ENCODE results near the gene RERG.
A peak's percentile ranks its signal among the peaks of the same experiment; 100 is the strongest.

The RERG gene

GRCh38 chr12:15220915-15221885 is at the start of gene RERG:
Gene RERG (minus strand): TSS chr12:15221417. CDS start chr12:15217489, 3,928 bp downstream.
- no peaks in the 10 kb centered on the region; the same call in 1 of the 2 replicates for H3K9me3 ChIP-seq (ENCODE audit: insufficient read depth, low read length)
- H3K9ac ChIP-seq (ENCODE audit: low read length) = no peak within 1 kb of the TSS
- H3K9me2 ChIP-seq (replicated peaks; ENCODE audit: insufficient read depth, low read length) = no peaks in the 10 kb centered on the region
- H3K27ac ChIP-seq (ENCODE audit: low read depth, low read length) = no peak within 1 kb of the TSS
- H3K79me2 ChIP-seq (ENCODE audit: insufficient read depth, low read length) = no peaks in the 10 kb centered on the region
- no peak within 1 kb of the TSS for H3K4me2 ChIP-seq (ENCODE audit: low read depth, low read length, poor library complexity, severe bottlenecking)
- H3K27me3 ChIP-seq (ENCODE audit: low read length) = no peaks in the 10 kb centered on the region
- H4K20me1 ChIP-seq (ENCODE audit: low read depth, low read length) = no peaks in the 10 kb centered on the region
- H3K4me3 ChIP-seq (ENCODE audit: insufficient read depth, low read length, poor library complexity, severe bottlenecking) = no peak within 1 kb of the TSS
- no peak within 1 kb of the TSS for H2AFZ ChIP-seq (ENCODE audit: low read depth, low read length, severe bottlenecking)
- no peaks in the 10 kb centered on the region for H3K36me3 ChIP-seq (ENCODE audit: low read length)
- TF ChIP-seq EZH2phosphoT487 (conservative IDR thresholded peaks at IDR 0.05; ENCODE audit: low read length) = no peak
- TF ChIP-seq, protein P1, sequence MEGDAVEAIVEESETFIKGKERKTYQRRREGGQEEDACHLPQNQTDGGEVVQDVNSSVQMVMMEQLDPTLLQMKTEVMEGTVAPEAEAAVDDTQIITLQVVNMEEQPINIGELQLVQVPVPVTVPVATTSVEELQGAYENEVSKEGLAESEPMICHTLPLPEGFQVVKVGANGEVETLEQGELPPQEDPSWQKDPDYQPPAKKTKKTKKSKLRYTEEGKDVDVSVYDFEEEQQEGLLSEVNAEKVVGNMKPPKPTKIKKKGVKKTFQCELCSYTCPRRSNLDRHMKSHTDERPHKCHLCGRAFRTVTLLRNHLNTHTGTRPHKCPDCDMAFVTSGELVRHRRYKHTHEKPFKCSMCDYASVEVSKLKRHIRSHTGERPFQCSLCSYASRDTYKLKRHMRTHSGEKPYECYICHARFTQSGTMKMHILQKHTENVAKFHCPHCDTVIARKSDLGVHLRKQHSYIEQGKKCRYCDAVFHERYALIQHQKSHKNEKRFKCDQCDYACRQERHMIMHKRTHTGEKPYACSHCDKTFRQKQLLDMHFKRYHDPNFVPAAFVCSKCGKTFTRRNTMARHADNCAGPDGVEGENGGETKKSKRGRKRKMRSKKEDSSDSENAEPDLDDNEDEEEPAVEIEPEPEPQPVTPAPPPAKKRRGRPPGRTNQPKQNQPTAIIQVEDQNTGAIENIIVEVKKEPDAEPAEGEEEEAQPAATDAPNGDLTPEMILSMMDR (IDR thresholded peaks at IDR 0.05; ENCODE audit: insufficient read depth, low read length, poor library complexity, severe bottlenecking) = peak; percentile 37
- H3F3A ChIP-seq (ENCODE audit: insufficient read depth) = no peaks in the 10 kb centered on the region

DNA sequence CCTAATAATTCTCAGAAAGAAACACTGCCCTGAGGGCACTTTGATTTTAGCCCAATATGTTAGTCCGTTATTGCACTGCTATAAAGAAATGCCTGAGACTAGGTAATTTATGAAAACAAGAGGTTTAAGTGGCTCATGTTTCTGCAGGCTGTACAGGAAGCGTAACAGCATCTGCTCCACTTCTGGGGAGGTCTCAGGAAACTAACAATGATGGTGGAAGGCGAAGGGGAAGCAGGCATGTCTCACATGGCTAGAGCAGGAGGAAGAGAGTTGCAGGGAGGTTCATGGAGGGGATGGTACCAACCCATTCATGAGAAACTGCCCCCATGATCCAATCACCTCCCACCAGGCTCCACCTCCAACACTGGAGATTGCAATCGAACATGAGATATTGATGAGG is 49.4 kb upstream of the RERG start:
- no peaks in the 10 kb centered on the region for H4K20me1 ChIP-seq (ENCODE audit: low read depth, low read length)
- H2AFZ ChIP-seq (ENCODE audit: low read depth, low read length, severe bottlenecking) = no peak overlapping the region
- H3K79me2 ChIP-seq (ENCODE audit: insufficient read depth, low read length) = no peaks in the 10 kb centered on the region
- no peak overlapping the region for H3K4me2 ChIP-seq (ENCODE audit: low read depth, low read length, poor library complexity, severe bottlenecking)
- H3K27me3 ChIP-seq (ENCODE audit: low read length) = no peaks in the 10 kb centered on the region
- no peaks in the 10 kb centered on the region; the same call in 1 of the 2 replicates for H3F3A ChIP-seq (ENCODE audit: insufficient read depth)
- TF ChIP-seq, protein P1 (IDR thresholded peaks at IDR 0.05; ENCODE audit: insufficient read depth, low read length, poor library complexity, severe bottlenecking) = no peak
- TF ChIP-seq EZH2phosphoT487 (conservative IDR thresholded peaks at IDR 0.05; ENCODE audit: low read length) = no peak
- H3K27ac ChIP-seq (ENCODE audit: low read depth, low read length) = no peak overlapping the region
- no peak overlapping the region for H3K4me3 ChIP-seq (ENCODE audit: insufficient read depth, low read length, poor library complexity, severe bottlenecking)
- no peaks in the 10 kb centered on the region for H3K36me3 ChIP-seq (ENCODE audit: low read length)
- no peaks in the 10 kb centered on the region for H3K9me3 ChIP-seq (ENCODE audit: insufficient read depth, low read length)
- H3K9ac ChIP-seq (ENCODE audit: low read length) = no peak overlapping the region
- no peaks in the 10 kb centered on the region for H3K9me2 ChIP-seq (replicated peaks; ENCODE audit: insufficient read depth, low read length)

GRCh38 chr12:15268927-15269552 is 47.8 kb upstream of the RERG start:
- Histone ChIP-seq H2AFZ (ENCODE audit: low read depth, low read length, severe bottlenecking) (no peak overlapping the region), H3F3A (ENCODE audit: insufficient read depth) (no peaks in the 10 kb centered on the region), H3K79me2 (ENCODE audit: insufficient read depth, low read length) (no peaks in the 10 kb centered on the region), H3K4me3 (ENCODE audit: insufficient read depth, low read length, poor library complexity, severe bottlenecking) (no peak overlapping the region), H3K27me3 (ENCODE audit: low read length) (no peaks in the 10 kb centered on the region), H3K36me3 (ENCODE audit: low read length) (no peaks in the 10 kb centered on the region), H3K9ac (ENCODE audit: low read length) (no peak overlapping the region), H3K27ac (ENCODE audit: low read depth, low read length) (no peak overlapping the region), H3K4me2 (ENCODE audit: low read depth, low read length, poor library complexity, severe bottlenecking) (no peak overlapping the region), H4K20me1 (ENCODE audit: low read depth, low read length) (no peaks in the 10 kb centered on the region), H3K9me2 (replicated peaks; ENCODE audit: insufficient read depth, low read length) (no peaks in the 10 kb centered on the region), H3K9me3 (ENCODE audit: insufficient read depth, low read length) (no peaks in the 10 kb centered on the region)
- TF ChIP-seq, protein P1 (IDR thresholded peaks at IDR 0.05; ENCODE audit: insufficient read depth, low read length, poor library complexity, severe bottlenecking) = peak; percentile 66
- TF ChIP-seq EZH2phosphoT487 (conservative IDR thresholded peaks at IDR 0.05; ENCODE audit: low read length) = no peak

All from SU-DHL-6 (cell line).